GM19351 (cell line): ENCODE results near the gene SEMA6B.

ENCODE experiments used
- ATAC-seq: cut with Tn5 transposase; IDR thresholded peaks from one replicate; pipeline ENCODE4 v1.9.1; 2021; ENCODE audit warnings: mild to moderate bottlenecking, moderate library complexity; ENCODE audit not compliant: unreplicated experiment

SEMA6B gene

DNA sequence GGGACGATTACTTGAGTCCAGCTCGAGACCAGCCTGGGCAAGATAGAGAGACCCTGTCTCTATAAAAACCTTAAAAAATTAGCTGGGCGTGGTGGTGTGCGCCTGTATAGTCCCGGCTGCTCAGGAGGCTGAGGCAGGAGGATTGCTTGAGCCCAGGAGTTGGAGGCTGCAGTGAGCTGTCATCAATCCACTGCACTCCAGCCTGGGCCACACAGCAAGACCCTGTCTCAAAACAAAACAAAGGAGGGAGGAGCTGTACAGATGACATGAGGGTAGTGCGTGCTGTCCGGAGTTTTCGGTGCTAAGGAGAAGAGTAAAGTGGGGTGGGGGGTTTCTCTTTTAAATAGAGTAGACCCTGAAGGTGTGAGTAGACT is 64.8 kb downstream of the SEMA6B start:
- ATAC-seq, result no peak

DNA sequence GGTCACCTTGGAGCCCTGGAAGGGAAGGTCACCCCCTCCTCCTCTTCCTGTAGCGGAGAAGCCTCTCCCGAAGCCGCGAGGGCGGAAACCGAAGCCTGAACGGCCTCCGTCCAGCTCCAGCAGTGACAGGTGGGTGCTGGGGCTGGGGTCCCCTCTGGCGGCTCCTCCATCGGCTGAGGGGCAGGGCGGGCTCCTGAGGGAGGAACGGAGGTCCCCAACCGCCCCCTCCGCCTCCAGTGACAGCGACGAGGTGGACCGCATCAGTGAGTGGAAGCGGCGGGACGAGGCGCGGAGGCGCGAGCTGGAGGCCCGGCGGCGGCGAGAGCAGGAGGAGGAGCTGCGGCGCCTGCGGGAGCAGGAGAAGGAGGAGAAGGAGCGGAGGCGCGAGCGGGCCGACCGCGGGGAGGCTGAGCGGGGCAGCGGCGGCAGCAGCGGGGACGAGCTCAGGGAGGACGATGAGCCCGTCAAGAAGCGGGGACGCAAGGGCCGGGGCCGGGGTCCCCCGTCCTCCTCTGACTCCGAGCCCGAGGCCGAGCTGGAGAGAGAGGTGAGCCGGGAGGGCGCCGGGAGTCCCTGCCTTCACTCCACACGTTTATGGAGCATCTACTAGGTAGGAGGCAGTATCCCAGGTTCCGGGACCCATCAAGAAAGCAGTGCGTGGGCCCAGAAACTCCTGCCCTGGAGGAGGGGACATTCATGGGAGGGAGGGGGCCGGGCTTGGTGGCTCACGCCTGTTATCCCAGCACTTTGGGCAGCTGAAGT is 65.4 kb downstream of the SEMA6B start:
- ATAC-seq, result no peak

DNA sequence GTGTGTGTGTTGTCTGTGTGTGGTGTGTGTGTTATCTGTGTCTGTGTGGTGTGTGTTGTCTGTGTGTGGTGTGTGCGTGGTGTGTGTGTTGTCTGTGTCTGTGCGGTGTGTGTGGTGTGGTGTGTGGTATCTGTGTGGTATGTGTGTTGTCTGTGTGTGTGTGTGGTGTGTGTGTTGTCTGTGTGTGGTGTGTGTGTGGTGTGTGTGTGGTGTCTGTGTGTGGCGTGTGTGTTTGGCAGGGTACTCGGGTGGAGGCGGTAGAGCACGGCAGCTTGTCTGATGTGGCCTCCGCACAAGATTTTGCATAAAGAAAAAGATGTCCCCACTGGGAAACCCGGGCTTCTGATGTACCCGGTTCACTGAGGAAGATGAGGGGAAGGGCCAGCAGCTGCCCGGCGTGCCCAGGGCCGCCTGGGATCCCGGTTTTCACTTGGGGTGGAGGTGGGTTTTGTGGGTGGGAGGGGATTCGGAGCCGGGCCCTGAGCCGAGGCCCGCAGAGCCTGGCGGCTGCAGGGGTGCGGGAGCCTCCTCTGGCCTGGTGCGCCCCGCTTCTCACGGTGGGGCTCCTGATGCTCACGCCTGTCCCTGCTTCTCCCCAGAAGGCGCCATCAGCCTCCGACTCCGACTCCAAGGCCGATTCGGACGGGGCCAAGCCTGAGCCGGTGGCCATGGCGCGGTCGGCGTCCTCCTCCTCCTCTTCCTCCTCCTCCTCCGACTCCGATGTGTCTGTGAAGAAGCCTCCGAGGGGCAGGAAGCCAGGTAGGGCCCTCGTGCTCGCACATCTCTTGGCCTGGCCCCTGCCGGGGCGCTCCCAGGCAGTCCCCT is 66.2 kb downstream of the SEMA6B start:
- no peak for ATAC-seq
